Chondrocyte (in vitro differentiated cells): ENCODE data around the gene AK3. TPM values are rescaled to one million over a fixed set of nuclear protein-coding genes. Genes with fewer than 3 reads are reported as not detected.

ENCODE experiments used
- DNase-seq: peaks from one replicate; pipeline ENCODE4 v3.0.0; 2021; ENCODE audit warnings: mixed read lengths, low spot score
- H3K27ac Mint-ChIP-seq: one replicate; pipeline ENCODE4 v1.8.0; 2021; ENCODE audit warnings: mild to moderate bottlenecking, moderate library complexity, mixed read lengths; ENCODE audit not compliant: unreplicated experiment
- H3K27me3 Mint-ChIP-seq: 2 replicates; pipeline ENCODE4 v1.8.0; 2021; ENCODE audit warnings: low read depth, mixed read lengths
- H3K36me3 Mint-ChIP-seq: 2 replicates; pipeline ENCODE4 v1.8.0; 2021; ENCODE audit warnings: low read depth, mixed read lengths
- H3K4me1 Mint-ChIP-seq: 2 replicates; pipeline ENCODE4 v1.8.0; 2021; ENCODE audit warnings: low read depth, mild to moderate bottlenecking, mixed read lengths
- H3K4me3 Mint-ChIP-seq: one replicate; pipeline ENCODE4 v1.8.0; 2021; ENCODE audit warnings: mild to moderate bottlenecking, moderate library complexity, mixed read lengths; ENCODE audit not compliant: unreplicated experiment
- H3K9me3 Mint-ChIP-seq: 2 replicates; pipeline ENCODE4 v1.8.0; 2021; ENCODE audit warnings: low read depth, mixed read lengths
- CTCF ChIP-seq: fragments of 200-600 bp; sonication (generic); IDR thresholded peaks from 2 replicates; pipeline ENCODE4 v1.5.0; 2021; ENCODE audit warnings: antibody characterized with exemption, mild to moderate bottlenecking, moderate library complexity
- total RNA-seq: library from RNA; stranded (reverse); gene quantifications from 3 replicates; pipeline ENCODE4 v1.2.1, GENCODE V29; 2021

The AK3 gene
- total RNA-seq, 1 donor from 2014 or later, result 39.7 TPM

GRCh38 chr9:4739587-4740387 lies 1.2 kb downstream of the AK3 start:
- peak; percentile 29 for TF ChIP-seq CTCF
- Mint-ChIP-seq H3K36me3 (no peaks in the 10 kb centered on the region), H3K27me3 (no peaks in the 10 kb centered on the region)

GRCh38 chr9:4738866-4739586 lies 2.0 kb downstream of the AK3 start:
- peak overlapping the region; percentile 78 for H3K4me3 Mint-ChIP-seq
- H3K4me1 Mint-ChIP-seq, result peaks cover 31% of the 10 kb centered on the region
- peak overlapping the region; percentile 78 for H3K27ac Mint-ChIP-seq
- DNase-seq, result no peak
- H3K36me3 Mint-ChIP-seq, result no peaks in the 10 kb centered on the region
- no peaks in the 10 kb centered on the region for H3K9me3 Mint-ChIP-seq
- no peaks in the 10 kb centered on the region for H3K27me3 Mint-ChIP-seq
- TF ChIP-seq CTCF, result no peak

More at GRCh38 chr9:4739587-4740387, 1.2 kb downstream of the AK3 start:
- no peak for DNase-seq
- Mint-ChIP-seq H3K4me3 (peak overlapping the region; percentile 78), H3K27ac (peak overlapping the region; percentile 78), H3K9me3 (peaks cover 3% of the 10 kb centered on the region), H3K4me1 (peaks cover 31% of the 10 kb centered on the region)

GRCh38 chr9:4734150-4734549 lies 6.9 kb downstream of the AK3 start:
- Mint-ChIP-seq H3K4me1 (peaks cover 8% of the 10 kb centered on the region), H3K27me3 (no peaks in the 10 kb centered on the region), H3K27ac (no peak overlapping the region), H3K9me3 (no peaks in the 10 kb centered on the region), H3K4me3 (no peak overlapping the region), H3K36me3 (peaks cover 2% of the 10 kb centered on the region)
- no peak for DNase-seq
- TF ChIP-seq CTCF, result no peak

- no peak overlapping the region for H3K27ac Mint-ChIP-seq
- peaks cover 2% of the 10 kb centered on the region for H3K36me3 Mint-ChIP-seq
- H3K27me3 Mint-ChIP-seq, result no peaks in the 10 kb centered on the region
- no peak overlapping the region for H3K4me3 Mint-ChIP-seq
- no peak for TF ChIP-seq CTCF
- no peak for DNase-seq
- H3K4me1 Mint-ChIP-seq, result peaks cover 2% of the 10 kb centered on the region
- H3K9me3 Mint-ChIP-seq, result no peaks in the 10 kb centered on the region
Measured at GRCh38 chr9:4732890-4733289, 8.1 kb downstream of the AK3 start.

GRCh38 chr9:4727593-4727992 lies 13.4 kb downstream of the AK3 start:
- Mint-ChIP-seq H3K27me3 (no peaks in the 10 kb centered on the region), H3K36me3 (peaks cover 2% of the 10 kb centered on the region), H3K4me1 (no peaks in the 10 kb centered on the region), H3K4me3 (no peak overlapping the region), H3K27ac (no peak overlapping the region), H3K9me3 (no peaks in the 10 kb centered on the region)
- DNase-seq, result no peak
- no peak for TF ChIP-seq CTCF
